ENCODE measurements around the gene CD59.
"Not testable (repeated sequence)": the region's sequence is repeated elsewhere in the genome, so short reads cannot be mapped to it uniquely, and the experiment has no call there.

Gene CD59

DNA sequence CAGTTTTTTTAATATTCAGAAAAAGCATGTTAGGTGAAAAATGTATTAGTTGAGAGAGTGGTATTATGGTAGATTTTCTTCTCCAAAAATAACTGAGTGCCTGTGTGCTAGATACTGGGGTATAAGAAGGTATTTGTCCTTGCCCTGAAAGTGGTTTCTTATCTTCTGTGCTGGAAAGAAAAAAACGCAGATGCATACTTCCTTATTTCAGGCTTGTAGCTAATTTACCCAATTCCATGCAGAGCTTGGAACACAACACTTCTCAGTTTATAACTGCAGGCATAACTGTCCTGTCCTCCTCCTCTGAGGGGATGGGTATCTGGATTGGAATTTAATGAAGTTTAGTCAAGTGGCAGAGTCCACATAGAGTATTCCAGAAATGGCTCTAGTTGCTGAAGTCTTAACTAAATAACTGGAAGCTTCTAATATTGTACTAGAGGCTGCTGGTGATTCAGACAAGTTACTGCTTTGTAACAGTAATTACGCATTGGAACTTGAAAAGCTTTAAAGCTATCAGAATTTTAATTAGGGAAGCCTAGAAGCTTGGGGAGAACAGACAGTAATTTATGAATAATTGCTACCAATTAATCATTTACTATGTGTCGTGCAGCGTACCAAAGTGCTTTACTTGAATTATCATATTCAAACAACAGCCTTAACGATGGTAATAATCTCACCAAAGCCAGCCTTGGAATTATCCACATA, 22.9 kb downstream of the CD59 start:
- DNase-seq = no peak

GRCh38 chr11:33712436-33712835, 23.8 kb downstream of the CD59 start:
- DNase-seq = no peak

DNA sequence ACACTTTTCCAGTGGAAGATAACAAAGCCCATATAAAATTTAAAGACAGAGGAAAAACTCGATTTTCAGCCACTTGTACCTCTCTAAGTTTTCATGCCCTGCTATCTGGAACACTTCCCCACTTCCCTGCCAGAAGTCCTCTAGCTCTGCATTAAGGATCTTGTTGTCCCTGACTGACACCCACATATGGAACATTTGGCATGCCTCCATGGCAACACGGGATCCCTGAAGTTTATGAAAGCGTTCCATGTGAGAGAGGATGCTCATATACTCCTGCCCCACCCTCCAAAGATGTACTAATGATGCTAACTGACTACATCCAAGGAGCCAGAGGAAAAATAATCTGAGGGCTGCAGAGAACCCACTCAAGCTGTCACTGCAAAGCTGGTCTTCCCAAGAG, 26.8 kb downstream of the CD59 start:
- no peak for DNase-seq

DNA sequence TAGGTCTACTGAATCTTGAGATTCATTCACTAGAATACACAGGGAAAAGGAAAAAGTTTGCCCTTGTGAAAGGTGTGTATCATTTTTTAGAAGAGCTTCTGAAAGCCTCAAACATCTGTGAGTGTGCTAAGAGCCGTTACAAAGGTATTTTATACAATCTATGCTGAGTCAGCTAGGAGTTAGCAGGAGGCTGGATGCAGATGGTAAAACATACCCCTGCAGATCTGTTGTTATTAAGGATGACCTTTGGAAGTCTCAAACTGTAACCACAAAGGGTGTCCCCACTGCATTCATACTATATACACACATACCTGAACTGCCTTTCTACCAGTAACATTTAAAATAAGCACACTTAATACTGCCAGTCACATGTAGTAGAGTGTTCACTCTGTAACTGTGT, 27.2 kb downstream of the CD59 start:
- no peak for DNase-seq

- DNase-seq = not testable (repeated sequence)
Measured at GRCh38 chr11:33707831-33708230, 28.4 kb downstream of the CD59 start.

DNA sequence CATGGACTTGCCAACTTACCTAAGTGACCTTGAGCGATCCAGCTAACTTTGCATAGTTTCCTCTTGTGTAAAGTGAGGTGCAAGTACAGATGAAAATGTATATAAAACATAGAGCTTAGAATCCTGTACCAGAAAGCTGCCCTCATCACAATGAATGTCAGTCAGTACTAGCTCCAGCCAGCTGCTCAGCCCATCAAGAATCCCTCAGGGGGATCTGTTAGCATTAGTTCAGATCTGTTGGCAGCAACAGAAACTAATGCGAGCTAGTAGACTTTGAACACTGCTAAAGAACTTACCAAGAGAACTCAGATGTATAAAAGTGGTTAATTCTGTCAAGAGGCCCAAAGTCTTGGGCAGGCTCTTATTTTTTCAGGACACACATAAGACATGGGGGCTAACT, 29.3 kb downstream of the CD59 start:
- no peak for DNase-seq

DNA sequence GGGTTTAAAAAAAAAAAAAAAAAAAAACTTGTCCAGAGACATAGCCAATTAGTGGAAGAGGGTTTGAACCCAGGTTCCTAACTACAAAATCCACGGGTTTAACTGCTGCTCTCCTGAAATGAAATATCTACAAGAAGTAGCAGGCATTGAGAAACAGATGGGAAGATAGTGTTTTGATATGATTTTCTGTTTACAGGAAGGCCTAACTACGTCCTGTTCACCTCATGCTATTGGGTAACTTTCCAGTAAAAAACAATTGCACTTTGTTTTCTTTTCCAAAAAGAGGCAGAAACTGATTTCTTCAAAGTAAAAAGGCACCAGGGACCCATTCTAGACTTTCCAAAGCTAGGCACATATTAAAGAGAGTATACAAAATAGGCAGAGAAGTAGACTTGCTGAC, 29.7 kb downstream of the CD59 start:
- DNase-seq = no peak

GRCh38 chr11:33704240-33705002, 31.8 kb downstream of the CD59 start:
- no peak for DNase-seq

DNA sequence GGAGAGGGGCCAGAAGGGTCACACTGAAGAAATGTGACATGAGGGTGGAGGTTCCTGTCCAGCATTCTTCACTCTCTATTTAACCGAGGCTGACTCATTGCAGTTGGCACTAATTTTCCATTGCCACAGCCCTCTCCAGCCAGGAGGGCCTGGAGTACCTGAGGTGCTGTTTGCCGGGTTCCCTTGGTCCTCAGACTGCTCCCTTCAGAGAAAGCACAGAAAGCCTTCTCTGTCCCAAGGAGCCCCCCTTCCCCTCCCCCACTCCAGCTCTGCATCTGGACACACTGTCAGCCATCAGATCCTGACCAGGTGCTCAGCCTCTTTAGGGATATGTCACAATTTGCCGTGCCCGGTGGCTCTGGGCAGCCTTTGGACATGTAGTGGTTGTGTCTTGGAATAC, 32.4 kb downstream of the CD59 start:
- DNase-seq = no peak

- no peak for DNase-seq
Measured at GRCh38 chr11:33703234-33703633, 33.0 kb downstream of the CD59 start.

DNA sequence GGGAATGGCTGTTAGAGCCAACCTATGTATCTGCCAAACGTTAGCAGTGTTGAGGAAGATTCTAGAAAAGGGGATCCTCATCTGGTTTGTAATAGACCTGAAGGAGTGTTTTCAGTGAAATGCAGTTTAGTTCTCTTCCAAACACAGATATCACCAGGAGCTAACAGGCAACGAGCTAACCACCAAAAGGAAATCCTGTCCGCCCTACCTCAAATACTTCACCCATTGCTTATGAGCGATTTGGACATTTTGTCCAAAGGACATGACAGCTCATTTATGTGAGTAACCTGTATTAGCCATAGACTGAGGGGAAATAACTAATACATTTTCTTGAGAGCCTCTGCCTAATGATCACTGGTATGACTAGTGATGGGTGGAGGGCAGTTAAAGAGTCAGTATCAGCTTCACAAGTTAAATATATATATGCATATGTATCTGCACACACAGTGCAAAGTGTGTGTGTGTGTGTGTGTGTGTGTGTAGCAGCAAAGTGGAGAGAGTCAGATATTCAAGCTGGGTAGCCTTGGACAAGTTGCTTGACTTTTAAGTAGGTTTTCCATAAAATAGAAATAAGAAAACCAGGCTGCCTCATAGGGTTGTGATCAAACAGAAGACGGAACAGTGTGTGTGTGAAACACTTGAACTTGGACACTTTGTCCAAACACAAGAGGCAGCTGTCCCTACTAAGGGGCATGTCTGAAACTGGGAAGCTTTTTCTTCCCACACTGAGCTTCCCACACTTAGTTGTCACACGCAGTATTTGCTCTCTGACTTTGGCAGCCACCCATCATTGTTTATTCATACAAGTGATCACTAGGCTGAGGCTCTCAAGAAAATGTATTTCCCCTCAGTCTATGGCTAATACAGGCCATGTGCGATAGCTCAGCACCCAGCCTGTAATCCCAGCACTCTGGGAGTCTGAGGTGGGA, 34.7 kb downstream of the CD59 start:
- no peak for DNase-seq

DNA sequence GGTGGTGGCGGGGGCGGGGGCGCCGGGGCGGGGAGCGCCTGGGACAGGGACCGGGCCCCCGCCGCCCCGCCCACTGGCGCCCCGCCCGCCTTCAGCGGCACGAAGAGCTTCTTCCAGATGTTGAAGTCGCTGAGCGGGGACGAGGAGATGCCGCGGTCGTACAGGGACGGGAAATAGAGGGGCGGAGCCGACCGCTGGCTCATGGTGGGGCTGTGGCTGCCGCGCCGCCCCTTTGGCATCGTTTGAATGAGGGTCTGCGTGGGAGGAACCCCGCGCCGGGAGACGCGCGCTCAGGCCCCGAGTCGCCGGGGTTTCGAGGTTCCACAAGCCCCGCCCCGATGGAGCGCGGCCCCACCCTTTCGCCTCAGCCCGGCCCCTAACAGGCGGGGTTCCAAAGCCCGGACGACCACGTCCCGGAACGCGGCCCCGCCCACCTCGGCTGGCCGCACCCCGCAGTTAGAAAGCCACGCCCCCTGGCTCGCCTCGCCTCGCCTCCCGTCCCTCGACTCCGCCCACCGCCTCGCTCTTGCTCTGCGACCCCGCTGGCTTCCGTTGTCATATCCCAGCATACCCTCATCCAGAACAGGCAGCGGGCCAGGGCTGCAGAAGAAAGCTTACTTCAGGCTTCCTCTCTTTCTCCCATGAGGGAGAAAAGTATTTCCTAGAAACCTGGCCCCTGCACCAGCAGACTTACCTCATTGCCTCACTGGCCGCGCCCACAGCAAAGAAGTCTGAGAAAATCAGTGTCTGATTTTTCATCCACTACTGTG, 35.5 kb downstream of the CD59 start, which contains the start of gene C11orf91:
Gene C11orf91, minus strand, starts transcription at position 325 of the 770 bp plus-strand sequence. Its CDS starts 86 bp downstream, at position 239.
- peak; percentile 62 for DNase-seq

DNA sequence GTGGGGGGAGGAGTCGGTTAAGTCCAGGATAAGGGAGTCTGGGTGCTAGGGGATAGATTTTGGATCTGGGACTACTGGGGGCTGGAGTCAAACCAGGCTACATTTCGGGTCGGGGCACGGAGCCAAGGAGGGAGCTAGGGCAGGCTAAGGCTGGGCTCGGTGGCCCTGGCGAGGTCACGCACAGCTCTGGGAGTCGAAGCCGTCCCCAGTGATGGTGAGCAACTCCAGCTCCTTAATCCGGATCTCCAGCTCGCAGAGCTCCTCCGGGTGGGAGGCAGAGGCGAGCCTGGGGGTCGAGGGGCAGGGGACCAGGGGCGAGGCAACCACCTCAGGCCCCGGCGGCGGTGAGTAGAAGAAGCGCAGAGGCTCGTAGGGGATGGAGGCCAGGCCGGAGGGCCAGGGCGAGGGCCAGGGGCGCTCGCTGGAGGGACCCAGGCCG, 36.1 kb downstream of the CD59 start:
- DNase-seq = no peak

- DNase-seq = no peak
Measured at GRCh38 chr11:33699515-33700062, 36.6 kb downstream of the CD59 start.

GRCh38 chr11:33698921-33699320, 37.3 kb downstream of the CD59 start:
- DNase-seq = no peak

DNA sequence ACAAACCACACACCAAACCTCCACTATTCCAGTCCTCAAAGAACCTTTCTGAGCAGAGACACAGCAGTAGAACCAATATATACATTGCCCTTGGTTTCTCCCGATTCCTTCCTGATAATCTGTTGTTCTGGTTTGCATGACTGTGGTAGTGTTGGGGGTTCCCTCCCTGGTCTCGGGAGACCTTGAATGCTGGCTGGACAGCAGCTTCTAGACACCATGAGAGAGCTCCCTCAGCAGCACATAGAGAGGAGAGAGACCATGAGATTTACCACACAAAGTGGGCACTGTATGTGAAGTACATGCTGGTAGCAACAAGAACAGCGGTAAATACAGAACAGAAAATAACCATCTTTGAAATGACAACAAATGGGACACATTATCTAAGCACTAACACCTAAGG, 38.2 kb downstream of the CD59 start:
- no peak for DNase-seq

GRCh38 chr11:33696931-33697638, 39.1 kb downstream of the CD59 start:
- no peak for DNase-seq

DNA sequence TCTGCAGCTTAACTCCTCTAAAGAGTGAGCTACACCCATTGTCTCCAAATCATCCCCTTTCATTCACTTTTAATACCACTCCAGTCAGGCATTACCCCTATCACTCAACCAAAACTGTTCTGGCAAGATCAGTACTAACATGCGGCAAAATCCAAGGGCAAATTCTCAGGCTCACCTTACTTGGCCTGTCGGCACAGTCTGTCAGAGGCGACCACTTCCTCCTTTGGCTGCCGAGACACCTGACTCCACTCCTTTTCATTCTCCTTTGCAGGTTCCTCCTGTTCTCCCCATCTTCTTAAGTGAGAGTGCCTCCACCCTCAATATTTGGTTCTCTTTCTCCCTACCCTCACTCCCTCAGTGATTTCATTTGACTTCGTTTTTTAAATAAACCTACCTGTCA, 39.8 kb downstream of the CD59 start:
- DNase-seq = no peak

DNA sequence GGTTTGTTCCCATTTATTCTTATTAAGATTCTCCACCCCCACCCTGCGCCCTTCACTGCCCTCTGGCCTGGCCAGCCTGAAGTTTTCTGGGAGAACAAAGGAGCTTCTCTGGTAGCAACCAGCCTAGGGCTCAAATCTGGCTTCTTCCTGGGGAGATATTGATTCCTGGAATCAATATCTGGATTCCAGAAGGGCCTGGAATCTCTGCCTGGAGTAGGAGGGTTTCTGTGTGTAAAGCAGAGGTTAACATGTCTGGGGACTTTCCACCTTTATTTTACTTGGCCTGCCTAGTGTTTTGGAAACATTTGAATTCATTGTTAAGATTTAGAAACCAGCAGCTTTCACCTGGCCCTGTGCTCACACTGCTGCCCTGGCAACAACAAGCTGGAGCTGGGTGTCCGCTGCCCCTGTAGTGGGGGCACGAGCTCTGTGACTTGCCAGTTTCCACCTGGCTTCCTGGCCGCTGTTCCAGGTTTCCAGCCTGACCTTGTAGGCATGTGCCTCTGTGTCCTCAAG, 41.1 kb downstream of the CD59 start:
- no peak for DNase-seq

DNA sequence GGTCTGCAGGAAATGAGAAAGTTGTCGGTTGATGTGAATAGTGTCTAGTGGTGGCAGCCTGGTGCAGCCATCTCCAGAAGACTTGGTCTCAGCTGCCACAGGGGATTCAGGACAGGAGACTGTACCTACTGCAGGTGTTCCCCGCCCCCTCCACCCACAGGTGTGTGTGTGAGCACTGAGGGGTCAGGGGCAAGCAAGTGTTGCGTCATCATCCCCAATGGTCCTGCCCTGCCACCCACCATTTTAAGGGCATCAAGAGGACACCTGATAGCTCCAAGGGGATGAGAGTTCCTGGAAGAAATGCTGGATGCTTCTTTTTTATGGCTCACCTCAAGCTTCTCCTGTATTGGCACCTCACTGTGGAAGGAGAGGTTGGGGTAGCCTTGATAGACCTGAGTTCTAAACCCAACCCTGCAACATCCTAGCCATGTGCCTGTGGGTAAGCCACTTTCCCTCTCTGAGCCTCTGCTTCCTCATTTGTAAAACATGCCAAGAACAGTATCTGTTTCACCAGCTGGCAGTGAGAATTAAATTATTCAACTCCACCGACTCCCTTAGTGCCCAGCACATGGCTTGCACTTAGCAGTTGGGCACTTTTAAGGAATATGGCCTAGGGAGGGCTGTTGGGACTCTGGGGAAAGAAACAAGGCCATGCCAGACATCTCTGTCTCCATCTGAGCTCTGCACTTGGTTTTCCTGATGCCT, 41.7 kb downstream of the CD59 start:
- no peak for DNase-seq

DNA sequence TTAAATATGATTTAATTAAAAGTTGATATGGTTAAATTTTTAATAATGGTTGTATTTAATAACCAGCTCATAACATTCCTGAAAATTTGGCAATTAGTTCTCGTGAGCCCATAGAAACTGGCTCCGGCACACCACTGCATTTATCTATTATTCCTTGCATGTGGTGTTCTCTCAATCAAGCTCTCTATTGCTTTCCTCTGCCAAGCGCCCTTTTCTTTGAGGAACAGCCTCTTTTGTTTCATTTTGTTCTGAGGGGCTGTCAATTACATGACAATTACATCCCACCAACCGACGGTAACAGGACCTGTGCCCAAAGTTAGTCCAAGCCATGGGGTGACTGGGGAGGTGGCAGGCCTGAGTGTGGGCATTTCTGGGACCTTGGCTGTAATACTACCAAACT, 43.7 kb downstream of the CD59 start:
- no peak for DNase-seq
